ENCODE measurements around the gene MUC4. TPM values are rescaled to one million over a fixed set of nuclear protein-coding genes. Genes with fewer than 3 reads are reported as not detected.

MUC4 gene
- total RNA-seq, 1 donor from 2014 or later = not detected

GRCh38 chr3:195853996-195854395 lies 42.3 kb upstream of the MUC4 start:
- TF ChIP-seq, protein P1, sequence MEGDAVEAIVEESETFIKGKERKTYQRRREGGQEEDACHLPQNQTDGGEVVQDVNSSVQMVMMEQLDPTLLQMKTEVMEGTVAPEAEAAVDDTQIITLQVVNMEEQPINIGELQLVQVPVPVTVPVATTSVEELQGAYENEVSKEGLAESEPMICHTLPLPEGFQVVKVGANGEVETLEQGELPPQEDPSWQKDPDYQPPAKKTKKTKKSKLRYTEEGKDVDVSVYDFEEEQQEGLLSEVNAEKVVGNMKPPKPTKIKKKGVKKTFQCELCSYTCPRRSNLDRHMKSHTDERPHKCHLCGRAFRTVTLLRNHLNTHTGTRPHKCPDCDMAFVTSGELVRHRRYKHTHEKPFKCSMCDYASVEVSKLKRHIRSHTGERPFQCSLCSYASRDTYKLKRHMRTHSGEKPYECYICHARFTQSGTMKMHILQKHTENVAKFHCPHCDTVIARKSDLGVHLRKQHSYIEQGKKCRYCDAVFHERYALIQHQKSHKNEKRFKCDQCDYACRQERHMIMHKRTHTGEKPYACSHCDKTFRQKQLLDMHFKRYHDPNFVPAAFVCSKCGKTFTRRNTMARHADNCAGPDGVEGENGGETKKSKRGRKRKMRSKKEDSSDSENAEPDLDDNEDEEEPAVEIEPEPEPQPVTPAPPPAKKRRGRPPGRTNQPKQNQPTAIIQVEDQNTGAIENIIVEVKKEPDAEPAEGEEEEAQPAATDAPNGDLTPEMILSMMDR (IDR thresholded peaks at IDR 0.05) = no peak
- TF ChIP-seq EZH2 (IDR thresholded peaks at IDR 0.05) (no peak), EZH2phosphoT487 (IDR thresholded peaks at IDR 0.05) (no peak)
- H3K9me3 Mint-ChIP-seq = no peaks in the 10 kb centered on the region
- no peak overlapping the region for H3K4me2 ChIP-seq
- no peak overlapping the region for H3K4me3 Mint-ChIP-seq
- H3K4me3 ChIP-seq = no peak overlapping the region
- no peaks in the 10 kb centered on the region for H4K20me1 ChIP-seq (ENCODE audit: low read depth)
- no peak overlapping the region for H3K27ac Mint-ChIP-seq
- no peak overlapping the region for H3K27ac ChIP-seq
- no peaks in the 10 kb centered on the region for H3K9me3 ChIP-seq (ENCODE audit: low read depth)
- no peak overlapping the region for H2AFZ ChIP-seq (replicated peaks)
- no peaks in the 10 kb centered on the region for H3K4me1 ChIP-seq
- H3K36me3 ChIP-seq = no peaks in the 10 kb centered on the region
- H3K9ac ChIP-seq = no peak overlapping the region
- peaks cover 2% of the 10 kb centered on the region for H3F3A ChIP-seq (ENCODE audit: low read depth)
- no peak for DNase-seq (ENCODE audit: low spot score)
- no peaks in the 10 kb centered on the region for H3K36me3 Mint-ChIP-seq
- no peaks in the 10 kb centered on the region for H3K79me2 ChIP-seq (ENCODE audit: low read depth)
- peaks cover 9% of the 10 kb centered on the region for H3K4me1 Mint-ChIP-seq
- H3K27me3 ChIP-seq = no peaks in the 10 kb centered on the region
- peaks cover 7% of the 10 kb centered on the region for H3K27me3 Mint-ChIP-seq (ENCODE audit: insufficient read depth, low read depth)

DNA sequence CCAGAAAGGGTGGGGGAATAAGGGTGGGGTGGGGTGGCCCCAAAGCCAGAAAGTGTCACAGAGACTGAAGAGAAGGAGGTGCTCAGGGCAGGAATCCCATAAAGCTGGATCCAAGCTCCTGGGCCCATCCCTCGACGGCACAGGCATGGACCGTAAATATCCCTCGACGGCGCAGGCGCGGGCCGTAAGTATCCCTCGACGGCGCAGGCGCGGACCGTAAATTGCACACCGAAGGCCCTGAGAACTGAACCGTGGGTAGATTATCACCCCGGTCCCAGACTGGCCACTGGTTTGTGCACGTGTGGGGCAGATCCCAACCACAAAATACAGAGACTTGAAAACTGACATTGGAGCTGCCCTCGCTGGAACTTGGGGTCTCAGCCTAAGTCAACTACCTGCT lies 41.3 kb upstream of the MUC4 start:
- Histone ChIP-seq H3K36me3 (no peaks in the 10 kb centered on the region), H3K4me2 (no peak overlapping the region), H3K4me1 (no peaks in the 10 kb centered on the region), H3K4me3 (no peak overlapping the region), H3K79me2 (ENCODE audit: low read depth) (no peaks in the 10 kb centered on the region), H2AFZ (replicated peaks) (no peak overlapping the region), H4K20me1 (ENCODE audit: low read depth) (no peaks in the 10 kb centered on the region), H3K27ac (no peak overlapping the region), H3K9me3 (ENCODE audit: low read depth) (no peaks in the 10 kb centered on the region), H3K27me3 (no peaks in the 10 kb centered on the region), H3K9ac (no peak overlapping the region), H3F3A (ENCODE audit: low read depth) (no peaks in the 10 kb centered on the region)
- TF ChIP-seq EZH2phosphoT487 (IDR thresholded peaks at IDR 0.05) (no peak), EZH2 (IDR thresholded peaks at IDR 0.05) (no peak)
- TF ChIP-seq, protein P1 (IDR thresholded peaks at IDR 0.05) = no peak
- Mint-ChIP-seq H3K4me3 (no peak overlapping the region), H3K4me1 (peaks cover 9% of the 10 kb centered on the region), H3K9me3 (no peaks in the 10 kb centered on the region), H3K36me3 (no peaks in the 10 kb centered on the region), H3K27me3 (ENCODE audit: insufficient read depth, low read depth) (peaks cover 5% of the 10 kb centered on the region), H3K27ac (no peak overlapping the region)
- DNase-seq (ENCODE audit: low spot score) = no peak

DNA sequence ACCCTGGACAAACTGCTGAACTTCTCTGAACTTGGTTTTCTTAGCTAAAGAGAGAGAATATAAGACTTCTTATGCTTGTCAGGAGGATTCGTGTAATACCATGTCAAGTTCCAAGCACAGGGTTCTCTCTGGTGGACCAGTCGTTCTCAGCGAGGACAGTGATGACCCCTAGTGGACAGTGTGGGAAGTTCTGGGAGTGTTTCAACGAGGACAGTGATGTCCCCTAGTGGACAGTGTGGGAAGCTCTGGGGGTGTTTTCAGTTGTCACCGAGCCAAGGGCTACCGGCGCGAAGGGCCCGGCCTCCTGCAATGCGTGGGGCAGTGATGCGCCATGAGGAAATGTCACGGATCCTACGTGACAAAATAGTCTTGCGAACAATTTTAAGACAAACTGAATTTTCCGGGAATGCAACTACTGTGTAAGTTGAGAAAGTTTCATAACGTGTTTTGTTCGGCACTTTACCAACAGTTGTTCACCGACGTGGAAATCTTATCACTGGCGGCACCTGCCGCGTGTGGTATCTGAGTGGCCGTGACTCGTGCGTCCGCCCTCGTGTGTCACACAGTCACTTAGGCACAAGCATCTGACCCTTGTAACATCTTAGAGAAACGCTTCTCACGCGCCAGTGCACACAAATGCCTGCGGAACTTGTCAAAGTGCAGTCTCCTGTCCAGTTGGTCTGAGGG lies 39.3 kb upstream of the MUC4 start:
- Mint-ChIP-seq H3K27me3 (ENCODE audit: insufficient read depth, low read depth) (peaks cover 6% of the 10 kb centered on the region), H3K4me3 (no peak overlapping the region), H3K4me1 (peaks cover 9% of the 10 kb centered on the region), H3K27ac (no peak overlapping the region), H3K36me3 (no peaks in the 10 kb centered on the region), H3K9me3 (peaks cover 3% of the 10 kb centered on the region)
- no peak overlapping the region for H3K4me3 ChIP-seq
- no peak overlapping the region for H3K9ac ChIP-seq
- H3K27me3 ChIP-seq = no peaks in the 10 kb centered on the region
- DNase-seq (ENCODE audit: low spot score) = peak; percentile 93
- no peaks in the 10 kb centered on the region for H3K79me2 ChIP-seq (ENCODE audit: low read depth)
- no peaks in the 10 kb centered on the region for H3K4me1 ChIP-seq
- H3K9me3 ChIP-seq (ENCODE audit: low read depth) = no peaks in the 10 kb centered on the region
- no peak overlapping the region for H3K4me2 ChIP-seq
- H4K20me1 ChIP-seq (ENCODE audit: low read depth) = no peaks in the 10 kb centered on the region
- no peaks in the 10 kb centered on the region for H3F3A ChIP-seq (ENCODE audit: low read depth)
- H3K27ac ChIP-seq = no peak overlapping the region
- no peak for TF ChIP-seq EZH2phosphoT487 (IDR thresholded peaks at IDR 0.05)
- TF ChIP-seq, protein P1 (IDR thresholded peaks at IDR 0.05) = peak; percentile 100
- H2AFZ ChIP-seq (replicated peaks) = no peak overlapping the region
- no peaks in the 10 kb centered on the region for H3K36me3 ChIP-seq

Measured in neural progenitor cell (in vitro differentiated cells).